RPMI8226 (cell line): ENCODE data around the gene TMEM120B.
A peak's percentile ranks its signal among the peaks of the same experiment; 100 is the strongest.
"Not testable (repeated sequence)": the region's sequence is repeated elsewhere in the genome, so short reads cannot be mapped to it uniquely, and the experiment has no call there.

ENCODE experiments used
- DNase-seq: peaks from one replicate; pipeline ENCODE4 v3.0.0-alpha.2; 2015

TMEM120B gene

GRCh38 chr12:121776190-121777098, 63.9 kb downstream of the TMEM120B start:
- DNase-seq, result peak; percentile 80

- no peak for DNase-seq
Measured at GRCh38 chr12:121778567-121779421, 66.2 kb downstream of the TMEM120B start.

- no peak for DNase-seq
Measured at GRCh38 chr12:121779422-121779895, 66.9 kb downstream of the TMEM120B start.

- no peak for DNase-seq
Measured at GRCh38 chr12:121780429-121780828, 67.9 kb downstream of the TMEM120B start.

- DNase-seq, result no peak
Measured at GRCh38 chr12:121781484-121781997, 69.0 kb downstream of the TMEM120B start.

GRCh38 chr12:121781998-121782979, 69.7 kb downstream of the TMEM120B start:
- DNase-seq, result no peak

- no peak for DNase-seq
Measured at GRCh38 chr12:121783766-121784165, 71.2 kb downstream of the TMEM120B start.

GRCh38 chr12:121784460-121784859, 71.9 kb downstream of the TMEM120B start:
- no peak for DNase-seq

GRCh38 chr12:121786440-121786825, 73.9 kb downstream of the TMEM120B start:
- peak; percentile 38 for DNase-seq

GRCh38 chr12:121787063-121788025, 74.8 kb downstream of the TMEM120B start:
- no peak for DNase-seq

GRCh38 chr12:121788176-121788818, 75.7 kb downstream of the TMEM120B start:
- DNase-seq, result no peak

GRCh38 chr12:121789233-121789781, 76.8 kb downstream of the TMEM120B start:
- DNase-seq, result no peak

GRCh38 chr12:121789800-121790728, 77.5 kb downstream of the TMEM120B start:
- DNase-seq, result peak; percentile 61

- not testable (repeated sequence) for DNase-seq
Measured at GRCh38 chr12:121790785-121791184, 78.2 kb downstream of the TMEM120B start.

- DNase-seq, result no peak
Measured at GRCh38 chr12:121791671-121792551, 79.4 kb downstream of the TMEM120B start.

GRCh38 chr12:121792607-121793439, 80.3 kb downstream of the TMEM120B start:
- DNase-seq, result peak; percentile 15

GRCh38 chr12:121793440-121793837, 80.9 kb downstream of the TMEM120B start, which contains the start of gene RHOF:
RHOF (minus strand) TSS chr12:121793688; CDS start chr12:121793633, 55 bp downstream.
- DNase-seq, result peak; percentile 71
